Neural cell (in vitro differentiated cells): ENCODE results near the gene COL5A1.

Experiments used
- EZH2 ChIP-seq: fragments of 200-600, 300-800 bp; shearing (Covaris generic), sonication (generic); IDR thresholded peaks from 2 replicates; pipeline ENCODE4 v1.6.1; 2014; ENCODE audit warnings: antibody characterized with exemption, low read length, borderline replicate concordance, mild to moderate bottlenecking; ENCODE audit not compliant: insufficient read depth, poor library complexity, severe bottlenecking
- MXI1 ChIP-seq: fragments of 450-650 bp; conservative IDR thresholded peaks from 2 replicates; pipeline ENCODE4 v1.6.1; 2014; ENCODE audit warnings: antibody characterized with exemption, mild to moderate bottlenecking; ENCODE audit not compliant: poor library complexity, severe bottlenecking

DNA sequence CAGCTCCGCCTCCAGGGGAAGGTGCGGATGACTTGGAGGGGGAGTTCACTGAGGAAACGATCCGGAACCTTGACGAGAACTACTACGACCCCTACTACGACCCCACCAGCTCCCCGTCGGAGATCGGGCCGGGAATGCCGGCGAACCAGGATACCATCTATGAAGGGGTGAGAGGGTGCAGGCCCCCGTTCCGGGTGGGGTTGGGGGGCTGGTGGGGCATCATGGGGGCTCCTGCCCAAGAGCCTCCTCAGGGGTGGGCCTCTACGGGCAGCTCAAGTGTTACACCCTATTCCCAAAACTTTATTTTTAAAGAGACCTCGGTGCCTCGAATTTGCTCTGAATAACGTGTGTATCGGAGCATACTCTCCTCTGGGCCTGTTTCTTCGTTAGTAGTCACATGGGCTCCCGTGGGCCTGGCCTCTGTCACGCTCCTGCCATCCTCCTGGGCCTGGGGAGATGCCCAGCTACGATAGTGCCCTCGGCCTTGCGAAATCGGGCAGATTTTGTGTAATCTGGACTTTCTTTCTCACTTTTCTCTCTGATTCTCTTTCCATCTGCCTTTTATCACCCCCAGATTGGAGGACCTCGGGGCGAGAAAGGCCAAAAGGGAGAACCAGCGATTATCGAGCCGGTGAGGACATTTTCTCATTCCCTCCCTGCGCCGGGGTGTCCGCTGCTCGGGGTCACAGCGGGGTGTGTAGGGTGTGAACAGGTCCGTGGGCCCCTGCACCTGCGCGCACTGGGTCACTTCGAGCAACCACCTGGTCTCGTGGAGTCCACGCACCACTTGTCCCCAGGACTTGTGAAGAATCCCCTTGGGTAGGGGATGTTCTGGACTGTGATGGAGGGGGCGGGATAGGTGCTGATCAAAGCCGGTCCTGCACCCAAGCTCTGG, 90.1 kb downstream of the COL5A1 start:
- TF ChIP-seq MXI1 (no peak), EZH2 (no peak)
